ENCODE results near the gene SPATA32.
"Not testable (repeated sequence)": the region's sequence is repeated elsewhere in the genome, so short reads cannot be mapped to it uniquely, and the experiment has no call there.

SPATA32 gene

GRCh38 chr17:45261577-45262515, at the start of gene SPATA32:
TSS of gene SPATA32 (minus strand) at chr17:45262094. CDS start at chr17:45262016, 78 bp downstream.
- DNase-seq, result no peak

- DNase-seq, result no peak
Observed at GRCh38 chr17:45311401-45311759, 49.5 kb upstream of the SPATA32 start.

GRCh38 chr17:45310380-45311324, 48.8 kb upstream of the SPATA32 start:
- DNase-seq, result peak; percentile 80

GRCh38 chr17:45309400-45309799, 47.5 kb upstream of the SPATA32 start:
- no peak for DNase-seq

GRCh38 chr17:45308840-45309239, 46.9 kb upstream of the SPATA32 start:
- no peak for DNase-seq

- DNase-seq, result no peak
Observed at GRCh38 chr17:45308016-45308365, 46.1 kb upstream of the SPATA32 start.

- DNase-seq, result no peak
Observed at GRCh38 chr17:45307290-45308015, 45.6 kb upstream of the SPATA32 start.

GRCh38 chr17:45306623-45307022, 44.7 kb upstream of the SPATA32 start:
- DNase-seq, result no peak

- no peak for DNase-seq
Observed at GRCh38 chr17:45306094-45306493, 44.2 kb upstream of the SPATA32 start.

- no peak for DNase-seq
Observed at GRCh38 chr17:45305530-45306087, 43.7 kb upstream of the SPATA32 start.

GRCh38 chr17:45302649-45303173, 40.8 kb upstream of the SPATA32 start:
- DNase-seq, result no peak

- not testable (repeated sequence) for DNase-seq
Observed at GRCh38 chr17:45302220-45302619, 40.3 kb upstream of the SPATA32 start.

GRCh38 chr17:45301674-45302073, 39.8 kb upstream of the SPATA32 start:
- DNase-seq, result no peak

GRCh38 chr17:45300060-45300751, 38.3 kb upstream of the SPATA32 start:
- no peak for DNase-seq

- no peak for DNase-seq
Observed at GRCh38 chr17:45299361-45299760, 37.5 kb upstream of the SPATA32 start.

- no peak for DNase-seq
Observed at GRCh38 chr17:45298546-45299285, 36.8 kb upstream of the SPATA32 start.

- DNase-seq, result no peak
Observed at GRCh38 chr17:45296833-45297124, 34.9 kb upstream of the SPATA32 start.

- DNase-seq, result no peak
Observed at GRCh38 chr17:45296003-45296832, 34.3 kb upstream of the SPATA32 start.

- no peak for DNase-seq
Observed at GRCh38 chr17:45294506-45294905, 32.6 kb upstream of the SPATA32 start.

Measured in NCI-H510A treated with DMSO at 0.1 percent for 48 hours (cell line).